ENCODE results near the gene DYNC2I2. TPM values are rescaled to one million over a fixed set of nuclear protein-coding genes. Genes with fewer than 3 reads are reported as not detected.
"Not testable (repeated sequence)": the region's sequence is repeated elsewhere in the genome, so short reads cannot be mapped to it uniquely, and the experiment has no call there.

The DYNC2I2 gene
- total RNA-seq (2014; rRNA removed; shearing (Covaris generic)), result 58.3 and 61.5 TPM in 2 replicates

DNA sequence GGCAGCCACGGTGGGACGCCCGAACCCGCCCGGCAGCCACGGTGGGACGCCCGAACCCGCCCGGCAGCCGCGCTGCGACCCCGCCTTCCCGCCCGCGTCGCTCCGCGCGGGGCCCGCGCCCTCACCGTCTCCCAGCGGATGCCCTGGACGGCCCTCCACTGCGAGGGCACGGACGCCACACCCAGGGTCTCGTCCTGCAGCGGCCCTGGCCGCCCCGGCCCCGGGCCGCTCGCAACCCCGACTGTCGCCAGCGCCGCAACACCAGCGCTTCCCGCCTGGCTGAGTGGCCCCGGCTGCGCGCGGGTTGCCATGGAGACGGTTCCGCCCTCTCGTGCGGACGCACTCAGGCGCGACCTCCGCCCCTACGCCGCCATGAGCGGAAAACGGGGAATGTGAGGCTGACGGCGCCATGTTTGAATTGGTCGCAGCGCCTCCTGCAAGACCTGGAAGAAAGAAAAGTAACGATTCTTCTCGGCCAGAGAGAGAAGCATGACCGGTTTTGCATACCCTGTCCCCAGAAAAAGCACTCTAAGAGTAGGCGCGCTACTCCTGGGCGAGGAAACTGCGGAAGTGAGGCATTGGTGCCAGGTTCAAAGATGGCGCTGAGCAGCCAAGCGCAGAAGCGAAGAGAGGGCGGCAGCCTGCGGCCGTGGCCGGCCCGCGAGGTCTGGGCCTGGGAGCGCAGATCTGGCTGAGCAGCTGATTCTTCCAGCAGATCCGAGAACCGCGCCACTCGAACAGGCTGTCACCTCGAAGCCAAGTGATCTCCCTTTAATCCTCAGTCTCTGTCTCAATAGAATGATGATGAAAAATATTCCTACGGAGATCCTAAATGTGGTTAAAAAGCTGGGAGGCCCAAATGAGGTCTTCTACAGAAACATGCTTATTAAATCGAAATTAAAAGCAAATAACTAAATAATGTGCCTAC, at the start of gene DYNC2I2:
Gene DYNC2I2 (minus strand): TSS at position 432 of the 928 bp plus-strand sequence. CDS start 121 bp downstream, at position 311.
- H3K27ac ChIP-seq, result peak within 1 kb of the TSS; percentile 100
- DNase-seq, result peak; percentile 97 to 98
- no peaks in the 10 kb centered on the region for H3K4me1 ChIP-seq
- peak within 1 kb of the TSS; percentile 65 for H3K4me3 ChIP-seq
- H3K9me3 ChIP-seq (replicated peaks), result no peaks in the 10 kb centered on the region
- no peaks in the 10 kb centered on the region for H3K27me3 ChIP-seq
- no peaks in the 10 kb centered on the region for H3K36me3 ChIP-seq

DNA sequence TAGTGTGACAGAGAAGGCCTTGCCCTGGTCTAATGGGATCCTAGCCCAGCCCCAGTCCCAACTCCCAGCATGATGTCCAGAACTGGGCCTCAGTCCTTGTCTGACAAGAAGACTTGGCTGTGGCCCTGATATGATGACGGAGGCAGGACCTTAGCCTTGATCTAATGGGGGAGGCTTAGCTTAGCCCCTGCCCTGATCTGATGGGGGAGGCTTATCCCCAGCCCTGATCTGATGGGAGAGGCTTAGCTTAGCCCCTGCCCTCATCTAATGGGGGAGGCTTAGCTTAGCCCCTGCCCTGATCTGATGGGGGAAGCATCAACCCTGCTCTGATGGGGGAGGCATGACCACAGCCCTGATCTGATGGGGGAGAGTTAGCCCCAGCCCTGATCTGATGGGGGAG, 49.4 kb upstream of the DYNC2I2 start:
- Histone ChIP-seq H3K27me3 (no peaks in the 10 kb centered on the region), H3K36me3 (peaks cover 23% of the 10 kb centered on the region), H3K27ac (no peak overlapping the region), H3K9me3 (replicated peaks) (no peaks in the 10 kb centered on the region), H3K4me1 (no peaks in the 10 kb centered on the region), H3K4me3 (no peak overlapping the region)
- no peak for DNase-seq

DNA sequence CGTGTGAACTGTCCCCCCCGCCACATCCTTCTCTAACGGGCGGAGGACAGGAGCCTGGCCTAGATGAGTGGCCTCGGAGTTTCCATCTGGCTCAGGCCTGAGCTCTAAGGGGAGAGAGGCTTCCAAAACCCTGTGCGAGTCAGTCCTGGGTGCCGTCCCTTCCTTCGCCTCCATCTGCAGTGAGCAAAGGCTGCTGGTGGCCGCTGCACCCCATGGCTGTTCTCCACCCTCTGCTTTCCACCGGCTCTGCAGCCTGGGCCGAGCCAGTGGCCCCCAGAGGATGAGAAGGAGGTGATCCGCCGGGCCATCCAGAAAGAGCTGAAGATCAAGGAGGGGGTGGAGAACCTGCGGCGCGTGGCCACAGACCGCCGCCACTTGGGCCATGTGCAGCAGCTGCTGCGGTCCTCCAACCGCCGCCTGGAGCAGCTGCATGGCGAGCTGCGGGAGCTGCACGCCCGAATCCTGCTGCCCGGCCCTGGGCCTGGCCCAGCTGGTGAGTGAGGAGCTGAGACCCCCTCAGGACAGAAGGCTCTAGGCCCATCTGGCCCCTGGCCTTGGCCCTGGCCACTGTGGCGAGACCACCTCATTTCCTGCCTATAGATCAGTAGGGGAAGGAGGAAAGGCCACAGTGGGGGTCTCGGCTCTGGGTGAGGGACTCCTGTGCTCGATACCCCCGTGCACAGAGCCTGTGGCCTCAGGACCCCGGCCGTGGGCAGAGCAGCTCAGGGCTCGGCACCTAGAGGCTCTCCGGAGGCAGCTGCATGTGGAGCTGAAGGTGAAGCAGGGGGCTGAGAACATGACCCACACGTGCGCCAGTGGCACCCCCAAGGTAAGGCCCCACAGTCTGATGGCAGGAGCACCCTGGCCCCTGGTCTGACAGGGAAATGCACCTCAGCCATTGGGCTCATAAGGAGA, 48.7 kb upstream of the DYNC2I2 start:
- peaks cover 18% of the 10 kb centered on the region for H3K36me3 ChIP-seq
- no peaks in the 10 kb centered on the region for H3K9me3 ChIP-seq (replicated peaks)
- no peaks in the 10 kb centered on the region for H3K27me3 ChIP-seq
- no peak overlapping the region for H3K27ac ChIP-seq
- H3K4me1 ChIP-seq, result no peaks in the 10 kb centered on the region
- DNase-seq, result peak in 1 of 2 experiments; percentile 7
- no peak overlapping the region for H3K4me3 ChIP-seq

DNA sequence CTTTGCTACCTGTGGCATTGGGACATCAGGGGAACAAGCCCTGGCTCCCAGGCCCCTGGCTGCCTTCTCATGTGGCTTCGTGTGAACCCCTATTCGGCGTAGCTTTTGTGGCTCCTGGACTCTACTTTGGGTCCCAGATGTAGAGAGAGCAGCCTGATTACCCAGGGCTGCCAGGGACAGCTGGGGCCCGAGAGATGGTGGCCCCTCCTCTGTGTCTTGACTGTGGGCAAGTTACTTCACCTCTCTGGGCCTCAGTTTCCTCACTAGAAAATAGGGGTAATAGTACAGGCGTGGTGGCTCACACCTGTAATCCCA, 47.7 kb upstream of the DYNC2I2 start:
- Histone ChIP-seq H3K4me3 (no peak overlapping the region), H3K27ac (no peak overlapping the region), H3K4me1 (no peaks in the 10 kb centered on the region), H3K36me3 (peaks cover 18% of the 10 kb centered on the region), H3K9me3 (replicated peaks) (no peaks in the 10 kb centered on the region), H3K27me3 (no peaks in the 10 kb centered on the region)
- DNase-seq, result no peak

DNA sequence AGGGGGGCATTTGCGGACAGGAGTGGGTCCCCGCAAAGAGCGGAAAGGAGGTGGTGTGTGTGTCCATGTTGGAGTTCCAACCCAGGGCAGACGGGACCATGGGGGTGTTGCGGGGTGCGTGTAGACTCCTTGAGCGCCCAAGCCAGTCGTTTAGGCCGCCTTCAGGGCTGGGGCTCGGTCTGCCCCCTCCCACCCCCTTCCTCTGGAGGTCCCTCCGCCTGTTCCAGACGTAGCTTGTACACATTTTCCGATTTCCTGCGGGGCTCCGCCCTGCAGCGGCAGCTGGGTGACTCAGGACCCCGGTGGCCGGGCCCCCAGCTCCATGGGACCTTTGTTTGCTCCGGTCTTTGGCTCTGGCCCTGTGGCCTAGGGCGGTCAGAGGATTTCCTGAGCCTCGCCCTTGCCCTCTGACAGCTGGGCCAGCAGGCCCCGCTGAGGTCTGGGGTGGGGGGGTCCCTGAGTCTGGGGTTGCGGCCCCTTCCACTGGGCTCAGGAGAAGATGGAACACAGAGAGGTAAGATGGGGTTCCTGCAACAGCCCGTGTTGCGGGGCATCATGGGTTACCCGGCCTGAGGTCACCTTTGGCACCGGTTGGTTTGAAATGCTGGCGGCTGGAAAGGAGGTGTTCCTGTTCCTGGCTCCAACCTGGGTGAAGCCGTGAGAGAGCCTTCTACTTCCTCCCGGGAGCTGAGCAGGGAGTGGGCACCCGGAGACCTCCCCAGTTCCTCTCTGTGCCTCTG, 47.1 kb upstream of the DYNC2I2 start:
- DNase-seq, result no peak
- Histone ChIP-seq H3K27ac (peak overlapping the region; percentile 68), H3K27me3 (no peaks in the 10 kb centered on the region), H3K9me3 (replicated peaks) (no peaks in the 10 kb centered on the region), H3K4me1 (no peaks in the 10 kb centered on the region), H3K36me3 (peaks cover 18% of the 10 kb centered on the region), H3K4me3 (peak overlapping the region; percentile 76)

DNA sequence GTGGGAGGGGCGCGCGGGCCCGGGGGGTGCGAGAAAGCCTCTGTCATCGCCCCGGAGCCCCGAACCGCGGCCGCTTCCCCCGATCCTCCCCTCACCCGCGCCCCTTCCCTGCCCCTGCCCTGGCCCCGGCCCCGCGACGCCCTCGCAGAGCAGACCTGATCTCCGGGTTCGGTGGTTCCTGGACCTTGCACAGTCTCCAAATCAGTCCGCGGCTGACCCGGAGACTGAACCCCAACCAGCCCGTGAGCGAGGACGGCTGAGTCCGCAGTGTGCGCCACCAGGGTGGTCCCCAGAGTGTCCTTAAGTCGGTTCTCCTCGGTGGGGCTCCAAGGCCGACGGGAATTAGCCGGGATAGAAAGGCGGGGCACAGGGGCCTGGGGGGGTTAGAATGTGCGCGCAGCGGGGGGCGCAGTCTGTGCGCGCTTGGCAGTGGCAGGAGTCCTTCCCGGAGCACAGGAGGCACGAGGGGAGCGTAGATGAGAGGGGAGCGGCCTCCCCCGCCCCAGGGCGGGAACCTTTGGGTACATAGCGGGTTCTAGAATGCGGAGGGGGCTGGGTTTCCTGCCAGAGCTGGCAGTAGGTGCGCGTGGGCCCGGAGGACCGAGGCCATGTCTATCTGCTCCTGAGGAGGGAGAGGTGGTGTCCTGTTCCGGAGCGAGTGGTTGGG, 46.4 kb upstream of the DYNC2I2 start:
- Histone ChIP-seq H3K4me1 (no peaks in the 10 kb centered on the region), H3K4me3 (peak overlapping the region; percentile 76), H3K36me3 (peaks cover 15% of the 10 kb centered on the region), H3K27me3 (no peaks in the 10 kb centered on the region), H3K9me3 (replicated peaks) (no peaks in the 10 kb centered on the region), H3K27ac (peak overlapping the region; percentile 68)
- peak; percentile 83 to 84 for DNase-seq

DNA sequence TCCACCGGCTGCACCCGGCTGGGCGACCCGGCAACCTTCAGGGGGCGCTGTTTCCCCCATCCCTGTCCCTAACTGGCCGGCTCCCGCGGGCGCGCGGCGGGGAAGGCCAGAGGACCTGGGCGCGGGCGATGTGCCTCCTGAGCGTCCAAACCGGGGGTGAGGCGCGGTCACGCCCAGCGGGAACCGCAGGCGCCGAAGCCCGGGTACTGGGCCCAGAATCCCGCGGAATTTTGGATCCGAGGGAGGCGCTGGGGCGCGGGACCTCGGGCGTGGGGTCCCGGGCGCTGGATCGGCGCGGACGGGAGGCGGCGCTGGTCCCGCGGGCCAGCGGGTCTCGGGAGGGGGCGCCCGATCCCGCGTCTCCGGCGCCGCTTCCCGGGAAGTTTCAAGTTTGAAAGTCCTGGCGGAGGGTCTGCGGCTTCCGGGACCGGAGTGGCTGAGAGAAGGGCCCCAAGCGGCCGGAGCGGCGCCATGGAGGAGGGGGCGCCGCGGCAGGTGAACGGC, 45.9 kb upstream of the DYNC2I2 start, which contains the start of gene PKN3:
Gene PKN3 (plus strand): TSS at position 59 of the 504 bp plus-strand sequence. CDS start 413 bp downstream, at position 472.
- Histone ChIP-seq H3K36me3 (peaks cover 12% of the 10 kb centered on the region), H3K27me3 (no peaks in the 10 kb centered on the region), H3K9me3 (replicated peaks) (no peaks in the 10 kb centered on the region), H3K27ac (peak within 1 kb of the TSS; percentile 68), H3K4me1 (no peaks in the 10 kb centered on the region), H3K4me3 (peak within 1 kb of the TSS; percentile 76)
- peak; percentile 95 to 97 for DNase-seq

DNA sequence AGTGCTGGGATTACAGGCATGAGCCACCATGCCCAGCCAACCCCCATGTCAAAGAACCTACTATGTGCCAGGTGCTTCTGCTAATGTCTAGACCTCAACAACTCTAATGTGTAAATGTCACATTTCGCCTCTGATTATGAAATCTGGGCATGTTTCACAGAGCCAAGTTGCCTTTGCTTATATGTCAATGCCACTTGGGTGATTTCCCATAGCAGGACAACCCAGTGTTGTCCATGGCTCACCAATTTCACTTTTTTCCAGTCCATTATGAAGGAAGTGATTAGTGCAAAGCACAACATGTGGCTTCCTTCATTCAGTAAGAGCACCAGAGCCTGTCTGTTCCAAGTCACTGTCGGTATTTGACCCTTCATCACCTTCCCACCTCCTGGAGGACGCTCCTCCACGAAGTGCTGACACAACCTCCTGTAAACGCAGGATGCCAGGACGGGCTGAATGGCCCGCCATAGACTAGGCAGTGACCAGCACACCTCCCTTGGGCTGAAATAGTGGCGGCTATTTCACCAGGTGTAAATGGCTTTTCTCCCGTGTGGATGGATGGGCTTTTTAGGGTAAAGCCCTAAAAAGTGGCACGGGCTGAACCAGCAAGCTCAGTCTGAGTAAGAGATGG, 44.7 kb upstream of the DYNC2I2 start:
- H3K4me1 ChIP-seq, result no peaks in the 10 kb centered on the region

DNA sequence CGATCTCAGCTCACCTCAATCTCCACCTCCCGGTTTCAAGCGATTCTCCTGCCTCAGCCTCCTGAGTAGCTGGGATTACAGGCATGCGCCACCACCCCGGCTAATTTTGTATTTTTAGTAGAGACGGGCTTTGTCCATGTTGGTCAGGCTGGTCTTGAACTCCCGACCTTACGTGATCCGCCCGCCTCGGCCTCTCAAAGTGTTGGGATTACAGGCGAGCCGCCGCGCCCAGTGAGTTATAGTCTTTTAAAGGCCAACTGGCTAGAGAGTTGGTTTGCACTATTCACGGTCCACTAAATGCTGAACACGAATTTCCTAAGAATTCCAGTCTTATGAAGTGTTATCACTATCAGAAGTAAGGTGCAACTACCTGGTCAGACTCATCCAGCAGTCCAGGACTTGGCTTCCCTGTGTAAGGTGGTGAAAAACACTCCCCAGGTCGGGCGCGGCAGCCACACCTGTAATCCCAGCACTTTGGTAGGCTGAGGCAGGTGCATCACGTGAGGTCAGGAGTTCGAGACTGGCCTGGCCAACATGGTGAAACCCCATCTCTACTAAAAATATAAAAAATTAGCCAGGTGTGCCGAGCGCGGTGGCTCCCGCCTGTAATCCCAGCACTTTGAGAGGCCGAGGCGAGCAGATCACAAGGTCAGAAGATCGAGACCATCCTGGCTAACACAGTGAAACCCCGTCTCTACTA, 42.6 kb upstream of the DYNC2I2 start:
- peaks cover 24% of the 10 kb centered on the region for H3K36me3 ChIP-seq
- DNase-seq; H3K27ac ChIP-seq; H3K27me3 ChIP-seq; H3K4me1 ChIP-seq; H3K4me3 ChIP-seq; H3K9me3 ChIP-seq (replicated peaks): not testable (repeated sequence)

More for the DNA sequence above, 44.7 kb upstream of the DYNC2I2 start:
- H3K27ac ChIP-seq, result no peak overlapping the region
- no peaks in the 10 kb centered on the region for H3K27me3 ChIP-seq
- H3K9me3 ChIP-seq (replicated peaks), result no peaks in the 10 kb centered on the region
- H3K36me3 ChIP-seq, result peaks cover 14% of the 10 kb centered on the region
- peak in 1 of 2 experiments; percentile 15 for DNase-seq
- no peak overlapping the region for H3K4me3 ChIP-seq

DNA sequence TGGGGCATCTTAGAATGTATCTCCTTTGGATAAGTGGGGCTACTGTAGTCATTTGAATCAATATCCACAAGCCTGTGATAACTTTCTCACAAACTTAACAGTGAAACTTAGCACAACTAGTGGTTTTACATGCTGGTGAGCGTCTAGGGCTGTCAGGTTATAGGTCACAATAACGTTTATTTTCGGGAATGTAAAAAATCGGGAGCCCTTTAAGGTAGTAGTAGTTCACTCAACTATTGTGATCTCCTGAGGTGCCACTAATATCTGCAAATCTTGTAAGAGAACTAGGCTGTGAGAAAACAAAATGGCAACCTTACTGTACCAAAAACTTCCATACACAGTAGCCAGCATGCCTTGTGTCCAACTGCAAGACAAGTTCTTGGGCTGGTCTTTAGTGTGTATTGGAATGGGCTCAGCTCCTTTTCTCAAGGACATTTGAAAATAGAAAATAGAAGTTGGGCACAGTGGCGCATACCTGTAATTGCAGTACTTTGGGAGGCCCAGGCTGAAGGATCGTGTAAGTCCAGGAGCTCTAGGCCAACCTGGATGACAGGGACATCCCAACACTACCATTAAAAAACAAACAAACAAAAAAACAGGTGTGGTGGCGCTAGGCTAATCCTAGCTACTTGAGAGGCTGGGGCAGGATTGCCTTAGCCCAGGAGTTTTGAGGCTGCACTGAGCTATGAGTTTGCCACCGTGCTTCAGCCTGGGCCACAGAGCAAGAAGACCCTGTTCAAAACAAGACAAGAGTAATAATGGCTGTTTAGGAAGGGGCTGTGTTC, 40.5 kb upstream of the DYNC2I2 start:
- Histone ChIP-seq H3K27ac (no peak overlapping the region), H3K27me3 (no peaks in the 10 kb centered on the region), H3K4me3 (no peak overlapping the region), H3K9me3 (replicated peaks) (no peaks in the 10 kb centered on the region), H3K36me3 (peaks cover 44% of the 10 kb centered on the region), H3K4me1 (no peaks in the 10 kb centered on the region)
- no peak for DNase-seq

DNA sequence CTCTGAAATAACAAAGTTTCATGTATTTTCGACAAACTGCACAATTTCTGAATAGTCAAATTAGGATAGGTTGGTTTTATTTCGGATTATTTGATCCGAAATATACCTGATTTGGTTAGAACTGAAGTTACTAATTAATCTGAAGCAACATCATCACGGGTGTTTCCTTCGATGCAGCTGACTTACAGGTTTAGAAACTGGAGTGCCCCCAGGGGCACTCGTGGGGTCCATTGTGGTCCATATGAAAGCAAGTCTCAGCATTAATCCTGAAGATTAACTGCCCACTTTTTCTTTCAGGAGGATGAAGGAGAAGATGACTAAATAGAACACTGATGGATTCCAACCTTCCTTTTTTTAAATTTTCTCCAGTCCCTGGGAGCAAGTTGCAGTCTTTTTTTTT, 37.7 kb upstream of the DYNC2I2 start:
- H3K36me3 ChIP-seq, result peaks cover 64% of the 10 kb centered on the region
- no peaks in the 10 kb centered on the region for H3K9me3 ChIP-seq (replicated peaks)
- H3K4me3 ChIP-seq, result no peak overlapping the region
- DNase-seq, result no peak
- no peak overlapping the region for H3K27ac ChIP-seq
- no peaks in the 10 kb centered on the region; the same call in 1 of the 2 replicates for H3K4me1 ChIP-seq
- no peaks in the 10 kb centered on the region for H3K27me3 ChIP-seq

DNA sequence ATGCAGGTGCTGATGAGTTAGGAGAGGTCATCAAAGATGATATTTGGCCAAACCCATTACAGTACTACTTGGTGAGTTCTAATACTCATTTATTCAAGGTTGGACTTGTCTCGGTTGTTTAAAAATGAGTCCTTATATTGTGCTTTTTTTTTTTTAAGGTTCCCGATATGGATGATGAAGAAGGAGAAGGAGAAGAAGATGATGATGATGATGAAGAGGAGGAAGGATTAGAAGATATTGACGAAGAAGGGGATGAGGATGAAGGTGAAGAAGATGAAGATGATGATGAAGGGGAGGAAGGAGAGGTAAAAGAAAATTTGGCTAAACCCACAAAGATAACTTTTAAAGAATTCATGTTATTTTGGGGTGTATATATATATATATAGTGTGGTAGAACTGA, 37.1 kb upstream of the DYNC2I2 start:
- H3K36me3 ChIP-seq, result peaks cover 64% of the 10 kb centered on the region
- H3K4me3 ChIP-seq; H3K4me1 ChIP-seq; H3K9me3 ChIP-seq (replicated peaks); H3K27ac ChIP-seq; DNase-seq; H3K27me3 ChIP-seq: not testable (repeated sequence)

Data from SJCRH30 (cell line).